ENCODE data around the gene ZNF574. TPM values are rescaled to one million over a fixed set of nuclear protein-coding genes. Genes with fewer than 3 reads are reported as not detected.

The ZNF574 gene
- total RNA-seq, 4 donors from 2014 or later: 15.0 to 28.4 (median 21.7) TPM

GRCh38 chr19:42057846-42058245 lies 18.1 kb upstream of the ZNF574 start:
- intact Hi-C loops (cut with DNase I): no loop called here
- H3K9me3 ChIP-seq: no peaks in the 10 kb centered on the region
- TF ChIP-seq, protein P1, sequence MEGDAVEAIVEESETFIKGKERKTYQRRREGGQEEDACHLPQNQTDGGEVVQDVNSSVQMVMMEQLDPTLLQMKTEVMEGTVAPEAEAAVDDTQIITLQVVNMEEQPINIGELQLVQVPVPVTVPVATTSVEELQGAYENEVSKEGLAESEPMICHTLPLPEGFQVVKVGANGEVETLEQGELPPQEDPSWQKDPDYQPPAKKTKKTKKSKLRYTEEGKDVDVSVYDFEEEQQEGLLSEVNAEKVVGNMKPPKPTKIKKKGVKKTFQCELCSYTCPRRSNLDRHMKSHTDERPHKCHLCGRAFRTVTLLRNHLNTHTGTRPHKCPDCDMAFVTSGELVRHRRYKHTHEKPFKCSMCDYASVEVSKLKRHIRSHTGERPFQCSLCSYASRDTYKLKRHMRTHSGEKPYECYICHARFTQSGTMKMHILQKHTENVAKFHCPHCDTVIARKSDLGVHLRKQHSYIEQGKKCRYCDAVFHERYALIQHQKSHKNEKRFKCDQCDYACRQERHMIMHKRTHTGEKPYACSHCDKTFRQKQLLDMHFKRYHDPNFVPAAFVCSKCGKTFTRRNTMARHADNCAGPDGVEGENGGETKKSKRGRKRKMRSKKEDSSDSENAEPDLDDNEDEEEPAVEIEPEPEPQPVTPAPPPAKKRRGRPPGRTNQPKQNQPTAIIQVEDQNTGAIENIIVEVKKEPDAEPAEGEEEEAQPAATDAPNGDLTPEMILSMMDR (IDR thresholded peaks at IDR 0.05): no peak
- TF ChIP-seq EP300 (IDR thresholded peaks at IDR 0.05) (no peak), POLR2AphosphoS5 (IDR thresholded peaks at IDR 0.05) (no peak), POLR2A (IDR thresholded peaks at IDR 0.05; ENCODE audit: low read depth) (no peak)
- DNase-seq (ENCODE audit: extremely low spot score): no peak
- no peak overlapping the region for H3K4me3 ChIP-seq
- peaks cover 0 to 94% (median 33%) of the 10 kb centered on the region in 4 donors for H3K36me3 ChIP-seq
- no peak overlapping the region for H3K27ac ChIP-seq (replicated peaks in 1 of 4)
- WGBS: 73% methylated on average over 7 of the region's 7 CpGs
- H3K4me1 ChIP-seq: no peaks in the 10 kb centered on the region
- H3K27me3 ChIP-seq: no peaks in the 10 kb centered on the region

- H3K4me1 ChIP-seq: no peaks in the 10 kb centered on the region
- no peak for DNase-seq (ENCODE audit: extremely low spot score)
- H3K36me3 ChIP-seq: peaks cover 0 to 94% (median 32%) of the 10 kb centered on the region in 4 donors
- WGBS: 98% methylated on average over 12 of the region's 13 CpGs
- TF ChIP-seq POLR2AphosphoS5 (IDR thresholded peaks at IDR 0.05) (no peak), EP300 (IDR thresholded peaks at IDR 0.05) (no peak), POLR2A (IDR thresholded peaks at IDR 0.05; ENCODE audit: low read depth) (no peak)
- TF ChIP-seq, protein P1 (IDR thresholded peaks at IDR 0.05): no peak
- intact Hi-C loops (cut with DNase I): no loop called here
- H3K9me3 ChIP-seq: no peaks in the 10 kb centered on the region
- no peak overlapping the region for H3K27ac ChIP-seq (replicated peaks in 1 of 4)
- no peak overlapping the region for H3K4me3 ChIP-seq
- H3K27me3 ChIP-seq: no peaks in the 10 kb centered on the region
These were observed 16.8 kb upstream of the ZNF574 start for GRCh38 chr19:42059196-42059595.

DNA sequence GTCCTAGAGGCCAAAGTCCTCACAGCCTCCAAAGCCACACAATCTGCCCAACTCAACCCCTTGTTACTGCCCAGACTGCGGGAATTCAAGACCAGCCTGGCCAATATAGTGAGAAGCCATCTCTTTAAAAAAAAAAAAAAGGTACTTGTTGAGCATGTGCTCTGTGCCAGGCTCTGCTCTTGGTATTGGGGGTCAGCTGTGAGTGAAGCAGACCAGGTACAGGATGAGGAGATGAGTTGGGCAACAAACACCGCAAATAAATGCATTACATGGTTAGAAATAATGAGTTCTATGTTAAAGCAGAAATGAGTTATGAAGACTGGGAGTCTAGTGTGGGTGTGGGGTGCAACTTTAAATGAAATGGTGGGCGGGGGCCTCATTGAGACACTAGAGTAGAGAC lies 15.8 kb upstream of the ZNF574 start:
- WGBS: 93% methylated on average over 3 of the region's 3 CpGs
- Histone ChIP-seq H3K27ac (replicated peaks in 1 of 4) (no peak overlapping the region), H3K4me1 (no peaks in the 10 kb centered on the region), H3K27me3 (no peaks in the 10 kb centered on the region), H3K9me3 (no peaks in the 10 kb centered on the region), H3K4me3 (no peak overlapping the region), H3K36me3 (peaks cover 0 to 94% (median 32%) of the 10 kb centered on the region in 4 donors)
- TF ChIP-seq POLR2A (IDR thresholded peaks at IDR 0.05; ENCODE audit: low read depth): no peak
- no peak for TF ChIP-seq POLR2AphosphoS5 (IDR thresholded peaks at IDR 0.05)
- TF ChIP-seq, protein P1 (IDR thresholded peaks at IDR 0.05): no peak
- TF ChIP-seq EP300 (IDR thresholded peaks at IDR 0.05): no peak
- intact Hi-C loops (cut with DNase I): no loop called here
- no peak for DNase-seq (ENCODE audit: extremely low spot score)

GRCh38 chr19:42062381-42062780 lies 13.6 kb upstream of the ZNF574 start:
- Histone ChIP-seq H3K9me3 (no peaks in the 10 kb centered on the region), H3K36me3 (peaks cover 0 to 82% (median 25%) of the 10 kb centered on the region in 4 donors), H3K4me3 (no peak overlapping the region), H3K4me1 (peaks cover 0 to 7% (median 0%) of the 10 kb centered on the region in 4 donors), H3K27ac (replicated peaks in 1 of 4) (no peak overlapping the region), H3K27me3 (peaks cover 0 to 9% (median 0%) of the 10 kb centered on the region in 4 donors)
- TF ChIP-seq EP300 (IDR thresholded peaks at IDR 0.05) (no peak), POLR2A (IDR thresholded peaks at IDR 0.05; ENCODE audit: low read depth) (no peak), POLR2AphosphoS5 (IDR thresholded peaks at IDR 0.05) (no peak)
- TF ChIP-seq, protein P1 (IDR thresholded peaks at IDR 0.05): no peak
- 94% methylated on average over 16 of the region's 16 CpGs for WGBS
- intact Hi-C loops (cut with DNase I): no loop called here
- DNase-seq (ENCODE audit: extremely low spot score): no peak

DNA sequence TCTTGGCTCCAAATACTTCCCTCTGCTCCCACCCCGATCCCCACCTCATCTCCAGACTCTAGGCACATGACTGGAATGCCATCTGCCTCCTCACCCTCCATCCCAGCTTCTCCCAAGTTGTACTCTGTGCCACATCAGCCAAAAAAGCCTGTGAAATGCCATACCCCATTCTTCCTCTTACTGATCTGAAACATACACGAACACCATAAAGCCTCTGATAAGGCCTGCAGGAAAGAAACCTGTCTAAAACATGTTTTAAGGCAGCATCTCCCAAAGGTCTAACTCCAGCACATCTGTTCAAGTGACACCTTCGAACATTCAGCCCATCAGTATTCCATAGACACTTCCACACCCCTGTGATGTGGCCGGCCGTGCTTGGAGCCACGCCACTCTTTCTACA lies 11.5 kb upstream of the ZNF574 start:
- Histone ChIP-seq H3K27ac (replicated peaks in 1 of 4) (no peak overlapping the region), H3K9me3 (no peaks in the 10 kb centered on the region), H3K36me3 (peaks cover 0 to 63% (median 20%) of the 10 kb centered on the region in 4 donors), H3K27me3 (peaks cover 0 to 17% (median 0%) of the 10 kb centered on the region in 4 donors), H3K4me3 (no peak overlapping the region), H3K4me1 (peaks cover 0 to 28% (median 18%) of the 10 kb centered on the region in 4 donors)
- DNase-seq (ENCODE audit: extremely low spot score): no peak
- no peak for TF ChIP-seq EP300 (IDR thresholded peaks at IDR 0.05)
- TF ChIP-seq POLR2AphosphoS5 (IDR thresholded peaks at IDR 0.05): no peak
- TF ChIP-seq, protein P1 (IDR thresholded peaks at IDR 0.05): no peak
- no peak for TF ChIP-seq POLR2A (IDR thresholded peaks at IDR 0.05; ENCODE audit: low read depth)
- WGBS: 84% methylated on average over 6 of the region's 6 CpGs
- intact Hi-C loops (cut with DNase I): no loop called here
